Activated naive CD8-positive, alpha-beta T cell treated with anti-CD3 and anti-CD28 coated beads, Interleukin-2, amount 50 U/mL, for 24 hours (primary cell): Measurements from ENCODE around the gene KCNK7.
"Not testable (repeated sequence)": the region's sequence is repeated elsewhere in the genome, so short reads cannot be mapped to it uniquely, and the experiment has no call there.

ENCODE experiments used
- ATAC-seq: fragments of 150-1000 bp; cut with Tn5 transposase; one replicate; pipeline ENCODE4 v1.10.0; 2021
- DNase-seq: peaks from one replicate; pipeline ENCODE4 v3.0.0; 2021
- H3K27ac Mint-ChIP-seq: one replicate; pipeline ENCODE4 v1.8.0; 2021; ENCODE audit warnings: mild to moderate bottlenecking, mixed read lengths
- H3K27me3 Mint-ChIP-seq: one replicate; pipeline ENCODE4 v1.8.0; 2021; ENCODE audit warnings: mixed read lengths
- H3K36me3 Mint-ChIP-seq: one replicate; pipeline ENCODE4 v1.8.0; 2021; ENCODE audit warnings: low read depth, mixed read lengths
- H3K4me1 Mint-ChIP-seq: one replicate; pipeline ENCODE4 v1.8.0; 2021; ENCODE audit warnings: mixed read lengths
- H3K4me3 Mint-ChIP-seq: one replicate; pipeline ENCODE4 v1.8.0; 2021; ENCODE audit warnings: mild to moderate bottlenecking, moderate library complexity, mixed read lengths
- H3K9me3 Mint-ChIP-seq: one replicate; pipeline ENCODE4 v1.8.0; 2021; ENCODE audit warnings: mixed read lengths

The KCNK7 gene, protein sequence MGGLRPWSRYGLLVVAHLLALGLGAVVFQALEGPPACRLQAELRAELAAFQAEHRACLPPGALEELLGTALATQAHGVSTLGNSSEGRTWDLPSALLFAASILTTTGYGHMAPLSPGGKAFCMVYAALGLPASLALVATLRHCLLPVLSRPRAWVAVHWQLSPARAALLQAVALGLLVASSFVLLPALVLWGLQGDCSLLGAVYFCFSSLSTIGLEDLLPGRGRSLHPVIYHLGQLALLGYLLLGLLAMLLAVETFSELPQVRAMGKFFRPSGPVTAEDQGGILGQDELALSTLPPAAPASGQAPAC

DNA sequence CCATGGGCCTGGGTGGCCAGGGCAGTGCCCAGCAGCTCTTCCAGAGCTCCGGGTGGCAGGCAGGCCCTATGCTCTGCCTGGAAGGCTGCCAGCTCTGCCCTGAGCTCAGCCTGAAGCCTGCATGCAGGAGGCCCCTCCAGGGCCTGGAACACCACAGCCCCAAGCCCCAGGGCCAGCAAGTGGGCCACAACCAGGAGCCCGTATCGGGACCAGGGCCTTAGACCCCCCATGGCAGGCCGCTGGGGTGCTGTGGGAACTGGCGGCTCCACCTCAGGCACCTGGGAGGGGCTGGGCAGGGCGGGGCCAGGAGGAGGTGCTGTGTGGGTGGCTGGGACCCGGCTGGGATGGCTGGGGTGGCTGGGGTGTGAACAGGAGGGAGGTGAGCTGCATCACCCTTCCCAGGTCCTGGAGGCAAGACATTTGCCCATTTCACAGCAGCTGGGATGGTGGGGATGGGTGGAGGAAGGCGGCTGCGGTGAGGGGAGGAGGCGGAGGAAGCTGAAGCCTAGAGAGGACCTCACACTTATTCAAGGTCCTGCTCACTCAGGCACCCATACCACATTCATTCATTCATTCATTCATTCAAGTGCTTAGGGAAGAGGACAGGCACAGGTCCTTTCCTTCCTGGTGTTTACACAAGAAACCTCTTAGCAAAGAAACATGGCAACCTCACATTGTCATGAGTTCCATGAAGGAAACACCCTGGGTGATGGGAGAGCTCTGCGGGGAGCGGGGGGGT lies at the start of gene KCNK7:
Gene KCNK7, minus strand, starts transcription at position 258 of the 739 bp plus-strand sequence. Its CDS starts 28 bp downstream, at position 230.
- Mint-ChIP-seq H3K27ac (no peak within 1 kb of the TSS), H3K4me3 (no peak within 1 kb of the TSS), H3K9me3 (no peaks in the 10 kb centered on the region), H3K36me3 (peaks cover 2% of the 10 kb centered on the region), H3K27me3 (no peaks in the 10 kb centered on the region), H3K4me1 (peaks cover 7% of the 10 kb centered on the region)
- DNase-seq (no peak), ATAC-seq (peak; percentile 15)

DNA sequence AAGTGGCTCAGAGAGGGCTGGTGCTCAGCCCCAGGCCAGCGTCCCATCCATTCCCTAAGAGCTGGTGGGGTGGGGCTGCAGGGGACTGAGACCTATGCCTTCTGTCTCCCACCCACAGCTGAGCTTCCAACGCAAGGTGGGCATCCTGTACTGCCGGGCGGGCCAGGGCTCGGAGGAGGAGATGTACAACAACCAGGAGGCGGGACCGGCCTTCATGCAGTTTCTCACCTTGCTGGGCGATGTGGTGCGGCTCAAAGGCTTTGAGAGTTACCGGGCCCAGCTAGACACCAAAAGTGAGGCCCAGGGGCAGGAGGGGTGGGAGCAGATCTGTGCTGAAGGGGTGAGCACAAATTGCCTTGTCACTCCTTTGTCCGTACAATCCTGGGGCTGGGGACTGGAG lies 49.2 kb upstream of the KCNK7 start:
- Mint-ChIP-seq H3K27me3 (no peaks in the 10 kb centered on the region), H3K9me3 (no peaks in the 10 kb centered on the region), H3K4me1 (peaks cover 31% of the 10 kb centered on the region), H3K27ac (peak overlapping the region; percentile 46), H3K36me3 (peaks cover 18% of the 10 kb centered on the region), H3K4me3 (no peak overlapping the region)
- no peak for DNase-seq
- no peak for ATAC-seq

DNA sequence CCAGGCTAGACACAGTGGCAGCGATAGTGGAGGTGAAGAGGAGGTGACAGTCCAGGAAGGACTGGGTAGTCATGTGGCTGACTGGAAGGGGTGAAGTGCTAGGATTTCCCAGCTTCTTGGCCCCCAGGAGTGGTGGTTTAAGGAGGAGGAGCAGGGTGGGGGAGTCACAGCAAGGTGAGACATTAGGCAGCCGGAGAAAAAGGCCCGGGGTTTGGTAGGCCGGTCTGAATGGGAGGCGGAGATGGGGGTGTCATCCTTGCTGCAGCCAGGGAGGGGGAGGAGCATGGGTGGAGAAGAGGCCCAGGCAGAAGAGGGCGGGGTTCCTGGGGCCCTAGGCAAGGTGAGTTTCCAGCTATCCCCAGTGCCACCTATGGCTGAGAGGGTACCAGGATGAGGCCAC lies 48.4 kb upstream of the KCNK7 start:
- H3K4me3 Mint-ChIP-seq: no peak overlapping the region
- H3K27ac Mint-ChIP-seq: peak overlapping the region; percentile 21
- ATAC-seq (no peak), DNase-seq (no peak)
- H3K27me3 Mint-ChIP-seq: no peaks in the 10 kb centered on the region
- no peaks in the 10 kb centered on the region for H3K9me3 Mint-ChIP-seq
- peaks cover 38% of the 10 kb centered on the region for H3K4me1 Mint-ChIP-seq
- peaks cover 18% of the 10 kb centered on the region for H3K36me3 Mint-ChIP-seq

DNA sequence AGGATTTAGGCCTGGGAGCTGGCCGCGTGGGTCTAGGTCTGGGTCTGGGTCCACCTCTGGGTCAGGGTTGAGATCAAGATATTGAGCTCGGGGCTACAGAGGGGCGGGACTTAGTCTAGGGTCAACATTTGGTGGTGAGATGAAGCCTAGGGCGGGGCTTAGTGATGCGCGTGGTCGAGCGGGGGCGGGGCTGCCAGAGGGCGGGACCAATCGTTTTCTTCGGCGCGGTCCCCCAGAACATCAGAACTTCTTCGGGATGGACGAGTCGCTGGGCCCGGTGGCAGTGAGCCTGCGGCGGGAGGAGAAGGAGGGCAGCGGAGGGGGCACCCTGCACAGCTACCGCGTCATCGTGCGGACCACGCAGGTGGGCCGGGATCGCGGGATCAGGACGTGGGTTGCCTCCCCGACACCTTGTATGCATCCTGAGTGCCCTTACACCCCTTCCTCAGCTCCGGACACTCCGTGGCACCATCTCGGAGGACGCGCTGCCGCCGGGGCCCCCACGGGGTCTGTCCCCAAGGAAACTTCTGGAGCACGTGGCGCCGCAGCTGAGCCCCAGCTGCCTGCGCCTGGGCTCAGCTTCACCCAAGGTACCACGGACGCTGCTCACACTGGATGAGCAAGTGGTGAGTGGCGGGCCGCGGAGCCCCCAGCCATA lies 46.5 kb upstream of the KCNK7 start:
- peak; percentile 52 for DNase-seq
- no peaks in the 10 kb centered on the region for H3K9me3 Mint-ChIP-seq
- H3K27ac Mint-ChIP-seq: peak overlapping the region; percentile 91
- no peak for ATAC-seq
- H3K4me1 Mint-ChIP-seq: peaks cover 49% of the 10 kb centered on the region
- no peaks in the 10 kb centered on the region for H3K27me3 Mint-ChIP-seq
- peaks cover 15% of the 10 kb centered on the region for H3K36me3 Mint-ChIP-seq
- H3K4me3 Mint-ChIP-seq: peak overlapping the region; percentile 85

DNA sequence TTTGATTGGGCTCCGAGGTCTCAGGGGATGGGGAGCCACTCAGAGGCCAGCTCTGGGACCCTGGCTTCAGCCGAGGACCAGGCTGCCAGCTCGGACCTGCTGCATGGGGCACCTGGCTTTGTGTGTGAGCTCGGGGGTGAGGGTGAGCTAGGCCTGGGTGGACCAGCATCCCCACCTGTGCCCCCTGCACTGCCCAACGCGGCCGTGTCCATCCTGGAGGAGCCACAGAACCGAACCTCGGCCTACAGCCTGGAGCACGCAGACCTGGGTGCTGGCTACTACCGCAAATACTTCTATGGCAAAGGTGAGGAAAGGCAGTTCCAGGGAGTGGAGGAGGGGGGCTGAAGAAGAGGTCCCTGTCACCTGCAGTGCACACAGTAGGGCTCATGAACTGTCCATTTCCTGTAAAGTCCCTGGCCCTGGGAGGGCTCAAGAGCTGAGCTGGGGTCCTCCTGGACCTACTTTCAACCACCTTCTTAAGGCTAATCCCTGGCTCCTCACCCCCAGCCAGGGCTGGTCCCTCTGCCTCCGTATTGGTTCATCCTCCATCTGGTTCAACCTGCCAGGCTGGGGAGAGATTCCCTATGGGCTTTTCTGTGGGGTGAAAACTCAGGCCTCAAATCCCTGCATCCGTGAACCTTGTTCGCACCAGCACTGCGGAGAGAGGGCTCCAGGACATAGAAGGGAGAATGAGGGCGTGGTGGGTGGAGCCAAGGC lies 45.9 kb upstream of the KCNK7 start:
- Mint-ChIP-seq H3K27me3 (no peaks in the 10 kb centered on the region), H3K4me3 (peak overlapping the region; percentile 85), H3K36me3 (peaks cover 15% of the 10 kb centered on the region), H3K4me1 (peaks cover 52% of the 10 kb centered on the region), H3K27ac (peak overlapping the region; percentile 91), H3K9me3 (no peaks in the 10 kb centered on the region)
- no peak for DNase-seq
- no peak for ATAC-seq

DNA sequence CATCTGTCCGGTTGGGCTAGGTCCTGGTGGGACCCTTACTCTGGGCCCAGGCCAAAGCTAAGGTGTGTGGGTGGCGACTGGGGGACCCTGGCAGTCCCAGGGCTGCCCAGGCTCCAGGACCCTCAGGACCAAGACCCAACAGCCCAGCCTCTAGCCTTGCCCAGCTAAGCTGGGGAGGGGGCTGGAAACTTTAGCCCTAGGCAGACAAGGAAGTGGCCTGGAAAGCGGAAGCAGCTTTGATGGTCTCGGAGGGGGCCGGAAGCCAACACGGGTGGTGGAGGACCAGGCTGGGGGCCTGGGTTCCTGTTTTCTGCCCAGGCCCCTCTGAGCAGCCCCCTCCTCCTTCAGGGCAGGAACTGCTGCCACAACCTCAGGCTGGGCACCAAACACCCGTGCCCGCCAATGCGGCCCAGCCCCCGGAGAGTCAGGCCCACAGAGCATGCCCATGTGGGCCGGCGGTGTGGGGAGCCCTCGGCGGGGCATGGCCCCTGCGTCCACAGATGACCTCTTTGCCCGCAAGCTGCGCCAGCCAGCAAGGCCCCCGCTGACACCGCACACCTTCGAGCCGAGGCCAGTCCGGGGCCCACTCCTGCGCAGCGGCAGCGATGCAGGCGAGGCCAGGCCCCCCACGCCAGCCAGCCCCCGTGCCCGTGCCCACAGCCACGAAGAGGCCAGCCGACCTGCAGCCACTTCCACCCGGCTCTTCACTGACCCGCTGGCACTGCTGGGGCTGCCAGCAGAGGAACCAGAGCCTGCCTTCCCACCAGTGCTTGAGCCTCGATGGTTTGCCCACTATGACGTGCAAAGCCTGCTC lies 45.1 kb upstream of the KCNK7 start:
- peaks cover 13% of the 10 kb centered on the region for H3K36me3 Mint-ChIP-seq
- peak overlapping the region; percentile 91 for H3K27ac Mint-ChIP-seq
- peaks cover 52% of the 10 kb centered on the region for H3K4me1 Mint-ChIP-seq

DNA sequence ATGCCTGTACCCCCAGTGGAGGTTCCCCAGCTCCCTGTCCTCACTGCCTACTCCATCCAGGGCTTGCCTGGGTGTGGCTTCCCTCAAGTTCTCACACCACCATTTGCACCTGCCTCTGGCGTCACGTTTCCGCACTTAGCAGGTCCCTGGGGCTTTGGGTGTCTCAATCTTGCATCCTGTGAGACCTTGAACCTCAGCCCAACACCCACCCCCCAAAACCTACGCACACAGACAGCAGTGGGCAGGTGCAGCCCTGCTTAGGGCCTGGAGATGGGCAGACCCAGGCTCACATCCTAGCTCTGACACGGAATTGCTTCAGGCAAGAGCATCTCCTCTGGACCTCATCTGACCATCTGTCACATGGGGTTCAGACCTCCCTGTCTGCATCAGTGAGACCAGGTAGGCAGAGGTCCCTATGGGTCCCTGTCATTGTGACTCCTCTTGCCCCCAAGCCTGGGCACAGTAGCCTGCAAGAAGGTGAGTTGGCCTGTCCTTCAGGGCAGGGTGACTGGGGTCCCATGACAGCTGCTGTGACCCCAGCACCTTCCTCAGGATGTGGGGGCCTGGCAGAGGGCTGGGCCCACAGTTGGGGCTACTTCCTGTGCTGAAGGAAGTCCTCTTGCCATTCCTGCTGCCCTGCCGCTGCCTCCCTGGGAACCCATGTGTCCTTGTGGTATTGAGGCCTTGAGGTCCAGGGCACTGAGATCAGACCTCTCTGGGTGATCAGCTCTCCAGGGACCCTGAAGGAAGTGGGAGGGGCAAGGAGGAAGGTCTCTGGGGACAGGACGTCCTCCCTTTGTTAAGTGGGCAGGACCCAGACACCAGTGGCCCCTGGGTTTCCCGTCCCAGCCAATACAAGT lies 44.3 kb upstream of the KCNK7 start:
- peak; percentile 7 for ATAC-seq
- peak; percentile 68 for DNase-seq
- peaks cover 14% of the 10 kb centered on the region for H3K36me3 Mint-ChIP-seq

More for the DNA sequence above, 45.1 kb upstream of the KCNK7 start:
- Mint-ChIP-seq H3K4me3 (peak overlapping the region; percentile 85), H3K9me3 (no peaks in the 10 kb centered on the region), H3K27me3 (no peaks in the 10 kb centered on the region)
- DNase-seq: peak; percentile 51
- ATAC-seq: no peak

DNA sequence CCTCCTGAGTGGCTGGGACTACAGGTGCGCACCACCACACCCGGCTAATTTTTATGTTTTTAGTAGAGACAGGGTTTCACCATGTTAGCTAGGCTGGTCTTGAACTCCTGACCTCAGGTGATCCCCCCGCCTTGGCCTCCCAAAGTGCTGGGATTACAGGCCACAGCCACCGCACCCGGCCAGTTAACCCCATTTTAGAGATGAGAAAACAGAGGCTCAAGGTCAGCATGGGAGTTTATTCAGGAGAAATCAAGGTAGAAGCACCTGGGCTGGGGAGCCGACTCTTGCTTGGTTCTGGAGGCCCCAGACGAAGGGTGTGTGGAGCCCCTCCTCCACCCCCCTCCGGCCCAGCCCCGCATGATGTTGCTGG lies 43.6 kb upstream of the KCNK7 start:
- DNase-seq, H3K27me3 Mint-ChIP-seq, H3K9me3 Mint-ChIP-seq, ATAC-seq: not testable (repeated sequence)
- Mint-ChIP-seq H3K4me3 (peak overlapping the region; percentile 85), H3K27ac (peak overlapping the region; percentile 91), H3K36me3 (peaks cover 17% of the 10 kb centered on the region), H3K4me1 (peaks cover 52% of the 10 kb centered on the region)

More for the DNA sequence above, 44.3 kb upstream of the KCNK7 start:
- peaks cover 52% of the 10 kb centered on the region for H3K4me1 Mint-ChIP-seq
- peak overlapping the region; percentile 91 for H3K27ac Mint-ChIP-seq
- H3K9me3 Mint-ChIP-seq: no peaks in the 10 kb centered on the region
- no peaks in the 10 kb centered on the region for H3K27me3 Mint-ChIP-seq
- H3K4me3 Mint-ChIP-seq: peak overlapping the region; percentile 85

DNA sequence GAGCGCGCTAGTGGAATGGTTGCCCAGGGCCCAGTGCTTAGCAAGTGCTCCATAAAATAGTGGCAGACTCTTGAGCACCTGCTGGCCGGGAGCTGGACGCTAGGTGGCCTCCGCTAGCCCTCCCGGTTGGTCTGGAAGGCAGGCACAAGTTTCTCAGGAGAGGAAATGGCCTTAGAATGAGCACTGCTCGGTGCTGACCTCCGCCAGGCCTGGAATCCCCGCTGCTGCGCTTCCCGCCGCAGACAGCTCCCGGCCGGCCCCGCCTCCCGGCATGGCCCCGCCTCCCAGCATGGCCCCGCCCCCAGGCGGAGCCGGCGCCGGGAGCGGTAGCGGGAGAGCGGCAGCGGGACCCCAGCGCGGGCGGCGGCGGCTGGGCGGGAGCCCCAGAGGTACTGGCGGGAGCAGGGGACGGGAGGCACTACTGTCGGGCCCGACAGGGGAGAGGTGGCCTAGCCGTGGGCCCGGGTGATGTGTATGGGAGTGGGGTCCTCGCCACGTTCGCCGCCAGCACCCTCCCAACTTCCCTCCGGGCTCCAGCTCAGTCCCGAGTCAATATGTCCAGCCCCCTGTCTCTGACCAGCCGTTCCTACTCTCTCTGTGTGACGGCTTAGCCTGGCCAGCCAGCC lies 42.3 kb upstream of the KCNK7 start, which contains the start of gene SIPA1:
Gene SIPA1, plus strand, starts transcription at position 308 of the 626 bp plus-strand sequence. CDS start 2,821 bp downstream, outside the sequence.
- no peaks in the 10 kb centered on the region for H3K27me3 Mint-ChIP-seq

DNA sequence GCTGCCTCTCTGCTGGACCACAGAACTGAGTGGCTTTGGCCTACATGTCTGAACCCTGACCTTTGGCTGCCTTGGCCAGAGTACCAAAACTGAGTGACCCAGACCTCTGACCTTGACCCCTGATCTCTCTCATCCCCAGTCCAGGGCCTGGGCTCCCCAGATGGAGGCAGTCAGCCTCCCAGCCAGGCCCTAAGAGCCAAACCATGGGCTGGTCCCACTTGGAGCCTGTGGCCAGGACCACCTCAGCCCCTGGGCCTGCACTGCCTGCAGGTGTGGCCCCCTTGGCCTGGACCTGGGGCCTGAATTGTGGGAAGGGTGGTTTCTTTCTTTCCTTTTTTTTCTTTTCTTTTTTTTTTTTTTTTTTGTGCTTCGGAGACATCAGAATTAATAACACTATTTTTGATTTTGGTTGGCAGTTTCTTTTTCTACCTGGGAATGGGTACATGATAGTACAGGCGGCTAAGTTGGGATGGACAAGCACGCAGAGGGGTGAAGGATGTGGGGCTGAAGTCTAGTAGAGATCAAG lies 41.5 kb upstream of the KCNK7 start:
- Mint-ChIP-seq H3K27me3 (no peaks in the 10 kb centered on the region), H3K27ac (peak overlapping the region; percentile 81), H3K4me1 (peaks cover 43% of the 10 kb centered on the region), H3K4me3 (peak overlapping the region; percentile 85), H3K36me3 (peaks cover 18% of the 10 kb centered on the region), H3K9me3 (no peaks in the 10 kb centered on the region)
- DNase-seq: no peak
- no peak for ATAC-seq

More for the DNA sequence above, 42.3 kb upstream of the KCNK7 start, which contains the start of gene SIPA1:
- DNase-seq (peak; percentile 85), ATAC-seq (peak; percentile 55)
- H3K9me3 Mint-ChIP-seq: no peaks in the 10 kb centered on the region
- peak within 1 kb of the TSS; percentile 83 for H3K27ac Mint-ChIP-seq
- peaks cover 44% of the 10 kb centered on the region for H3K4me1 Mint-ChIP-seq
- peak within 1 kb of the TSS; percentile 85 for H3K4me3 Mint-ChIP-seq
- peaks cover 18% of the 10 kb centered on the region for H3K36me3 Mint-ChIP-seq

DNA sequence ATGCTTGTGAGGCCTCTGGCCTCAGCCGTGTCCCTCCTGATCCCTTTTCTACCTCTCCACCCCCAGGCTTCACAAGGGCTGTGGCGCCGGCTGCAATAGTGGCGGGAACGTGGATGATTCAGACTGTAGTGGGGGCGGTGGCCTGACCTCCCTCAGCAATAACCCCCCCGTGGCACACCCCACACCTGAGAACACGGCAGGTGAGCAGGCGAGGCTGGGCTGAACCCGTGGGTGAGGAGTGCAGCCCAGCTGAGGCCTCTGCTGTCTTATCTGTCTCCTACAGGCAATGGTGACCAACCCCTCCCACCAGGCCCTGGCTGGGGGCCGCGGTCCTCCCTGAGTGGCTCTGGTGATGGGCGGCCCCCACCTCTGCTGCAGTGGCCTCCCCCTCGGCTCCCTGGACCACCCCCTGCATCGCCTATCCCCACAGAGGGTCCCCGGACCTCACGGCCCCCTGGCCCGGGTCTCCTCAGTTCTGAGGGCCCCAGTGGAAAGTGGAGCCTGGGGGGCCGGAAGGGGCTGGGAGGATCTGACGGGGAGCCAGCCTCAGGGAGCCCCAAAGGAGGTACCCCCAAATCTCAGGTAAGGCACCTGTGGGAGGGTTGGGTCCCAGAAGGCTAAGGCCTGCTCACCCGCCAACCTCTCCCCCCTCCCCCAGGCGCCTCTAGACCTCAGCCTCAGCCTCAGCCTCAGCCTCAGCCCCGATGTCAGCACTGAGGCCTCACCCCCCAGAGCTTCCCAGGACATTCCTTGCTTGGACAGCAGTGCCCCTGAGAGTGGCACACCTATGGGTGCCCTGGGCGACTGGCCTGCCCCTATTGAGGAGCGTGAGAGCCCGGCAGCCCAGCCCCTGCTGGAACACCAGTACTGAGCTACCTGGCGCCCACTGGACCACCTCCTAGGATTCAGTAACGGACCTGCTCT lies 40.8 kb upstream of the KCNK7 start:
- peaks cover 36% of the 10 kb centered on the region for H3K4me1 Mint-ChIP-seq

More for the DNA sequence above, 40.8 kb upstream of the KCNK7 start:
- peaks cover 13% of the 10 kb centered on the region for H3K36me3 Mint-ChIP-seq
- no peak overlapping the region for H3K27ac Mint-ChIP-seq
- no peaks in the 10 kb centered on the region for H3K9me3 Mint-ChIP-seq
- no peak overlapping the region for H3K4me3 Mint-ChIP-seq
- no peak for DNase-seq
- no peaks in the 10 kb centered on the region for H3K27me3 Mint-ChIP-seq
- ATAC-seq: no peak
